Stimulated activated CD4-positive, alpha-beta T cell treated with anti-CD3 and anti-CD28 coated beads, Interleukin-12 subunit alpha, Interleukin-12 subunit beta, amount 100 ng/mL, for 48 hours (primary cell): ENCODE results near the gene ASIC2.

Experiments
- DNase-seq, 3 donors: peaks; one replicate each; pipeline ENCODE4 v3.0.0-alpha.2; 2020; ENCODE audit warnings: low read depth in 2 of 3, low spot score in 1 of 3

ASIC2 gene

DNA sequence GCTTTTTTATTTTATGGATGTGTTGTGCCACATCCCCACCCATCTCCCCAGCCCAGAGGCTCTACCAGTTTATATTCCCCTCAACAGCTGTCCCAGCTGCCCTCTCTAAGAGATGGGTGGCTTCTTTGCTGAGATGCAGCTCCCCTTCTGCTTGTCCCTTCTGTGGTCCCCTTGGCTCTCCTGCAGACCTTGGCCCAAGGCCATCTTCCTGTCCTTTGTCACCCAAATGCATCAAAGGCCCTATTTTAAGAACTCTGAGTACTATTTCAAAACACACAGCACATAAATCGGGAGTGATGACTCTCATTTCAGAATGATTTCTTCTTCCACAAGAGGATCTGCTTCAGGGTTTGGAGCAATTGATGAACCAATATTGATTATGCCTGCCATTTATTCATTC, 216.1 kb downstream of the ASIC2 start:
- no peak for DNase-seq

GRCh38 chr17:33073416-33073815, 219.7 kb downstream of the ASIC2 start:
- no peak for DNase-seq

- no peak for DNase-seq
Observed at GRCh38 chr17:33072421-33073161, 220.5 kb downstream of the ASIC2 start.

- DNase-seq, result no peak
Observed at GRCh38 chr17:33071656-33072055, 221.4 kb downstream of the ASIC2 start.

GRCh38 chr17:33057564-33057963, 235.5 kb downstream of the ASIC2 start:
- DNase-seq, result no peak

DNA sequence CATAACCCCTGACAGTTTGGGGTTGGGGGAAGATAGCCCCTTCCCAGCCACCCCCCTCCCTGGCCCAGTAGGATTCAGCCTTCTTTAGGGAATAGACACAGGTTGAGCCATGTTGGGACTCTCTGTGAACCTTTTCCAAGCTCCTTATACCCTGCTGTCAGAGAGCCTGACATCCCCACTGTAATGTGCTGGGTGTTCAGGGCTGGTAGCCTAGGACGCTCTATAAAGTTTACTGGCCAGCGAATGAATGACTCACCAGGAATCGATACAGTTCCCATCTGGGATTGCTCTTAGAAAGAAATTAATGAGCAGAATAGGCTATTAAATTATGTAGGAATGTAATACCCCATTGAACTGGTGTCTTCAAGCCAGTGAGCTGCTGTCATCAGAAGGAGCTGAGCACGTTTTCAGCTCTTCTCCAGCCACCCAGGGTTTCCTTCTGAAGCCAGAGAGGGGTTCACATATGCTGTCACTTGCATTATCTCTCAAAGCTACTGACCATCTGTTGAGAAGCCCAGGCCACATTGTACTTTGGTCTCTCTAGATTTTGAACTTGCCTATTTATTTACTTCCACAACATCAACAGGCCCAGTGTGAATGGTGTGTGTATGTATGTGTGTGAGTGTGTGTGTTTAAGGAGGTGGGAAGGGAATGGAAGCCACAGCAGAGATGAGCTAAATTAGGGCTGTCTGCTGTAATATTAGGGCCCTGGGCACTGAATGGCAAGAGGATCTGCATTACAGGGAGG, 236.5 kb downstream of the ASIC2 start:
- no peak for DNase-seq

GRCh38 chr17:33055746-33056145, 237.3 kb downstream of the ASIC2 start:
- no peak for DNase-seq

GRCh38 chr17:33055171-33055611, 237.9 kb downstream of the ASIC2 start:
- no peak for DNase-seq

GRCh38 chr17:33054412-33054811, 238.7 kb downstream of the ASIC2 start:
- DNase-seq, result no peak

GRCh38 chr17:33053676-33054075, 239.4 kb downstream of the ASIC2 start:
- no peak for DNase-seq

DNA sequence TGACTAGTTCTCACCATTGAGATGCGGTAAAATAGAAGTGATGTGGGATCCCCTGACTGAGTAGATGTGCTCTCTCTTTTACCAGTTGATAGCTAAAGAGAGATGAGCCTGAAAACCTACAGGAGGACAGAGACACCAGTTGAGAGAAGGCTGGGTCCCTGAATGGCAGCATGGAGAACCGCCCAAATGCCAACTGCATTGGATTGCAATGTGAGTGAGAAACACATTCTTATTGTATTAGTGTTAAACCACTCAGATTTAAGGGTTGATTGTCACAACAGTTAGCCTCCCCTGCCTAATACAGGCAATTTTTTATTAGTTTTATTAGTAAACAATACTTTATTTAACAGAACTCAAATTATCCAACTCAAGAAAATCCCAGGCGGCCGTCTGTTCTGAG, 240.2 kb downstream of the ASIC2 start:
- no peak for DNase-seq

DNA sequence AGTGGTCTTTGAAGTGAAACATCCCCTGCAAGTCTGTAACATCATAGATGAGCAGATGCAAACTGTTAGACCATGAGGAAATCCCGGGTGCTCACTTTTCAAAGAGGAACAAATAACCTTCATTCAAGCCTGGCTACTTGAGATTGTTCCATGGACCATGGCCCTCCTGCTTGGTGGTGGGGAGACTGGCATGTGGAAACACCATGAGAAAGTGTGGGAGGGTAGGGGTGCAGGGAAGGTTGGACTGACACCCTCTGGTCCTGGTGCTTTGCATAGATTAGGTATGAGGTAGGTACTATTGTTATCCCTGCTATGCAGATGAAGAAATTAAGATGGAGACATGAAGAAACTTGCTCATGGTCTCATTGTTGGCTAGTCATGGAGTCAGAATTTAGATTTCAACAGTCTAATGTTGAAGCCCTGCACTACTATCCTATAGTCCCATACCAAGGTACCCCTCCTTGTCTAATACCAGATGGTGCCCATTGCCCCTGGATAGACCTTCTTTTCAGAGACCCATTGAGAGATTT, 242.4 kb downstream of the ASIC2 start:
- DNase-seq, result no peak

DNA sequence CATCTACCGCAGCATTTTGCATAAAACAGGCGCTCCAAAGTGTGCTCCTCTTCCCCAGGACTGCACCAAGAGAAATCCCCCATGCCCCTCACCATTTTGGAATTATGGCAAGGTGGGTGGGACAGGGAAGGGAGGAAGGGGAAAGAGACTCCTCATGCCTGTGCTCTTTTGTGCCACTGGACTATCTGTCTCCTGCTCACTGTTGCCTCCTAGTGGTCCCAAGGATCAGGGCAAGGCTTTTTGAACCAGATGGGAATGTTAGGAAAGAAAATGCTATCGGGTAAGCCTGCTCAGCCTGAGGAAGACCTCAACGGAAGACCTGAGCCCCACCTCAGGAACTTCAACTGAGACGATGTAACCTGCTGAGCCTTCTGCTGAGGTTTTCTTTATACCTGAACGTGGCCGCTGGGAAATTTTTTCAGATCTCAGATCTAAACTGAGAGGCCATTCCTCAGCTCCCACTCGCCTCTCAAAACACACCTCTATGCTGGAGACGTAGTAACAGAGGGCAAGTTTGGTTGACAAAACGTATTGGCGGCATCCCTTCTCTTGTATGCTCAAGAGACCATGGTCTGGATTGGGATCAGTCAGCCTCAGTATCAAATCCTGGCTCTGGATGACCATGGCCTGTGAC, 243.2 kb downstream of the ASIC2 start:
- DNase-seq, result peak; percentile 5 to 25 (median 24)

DNA sequence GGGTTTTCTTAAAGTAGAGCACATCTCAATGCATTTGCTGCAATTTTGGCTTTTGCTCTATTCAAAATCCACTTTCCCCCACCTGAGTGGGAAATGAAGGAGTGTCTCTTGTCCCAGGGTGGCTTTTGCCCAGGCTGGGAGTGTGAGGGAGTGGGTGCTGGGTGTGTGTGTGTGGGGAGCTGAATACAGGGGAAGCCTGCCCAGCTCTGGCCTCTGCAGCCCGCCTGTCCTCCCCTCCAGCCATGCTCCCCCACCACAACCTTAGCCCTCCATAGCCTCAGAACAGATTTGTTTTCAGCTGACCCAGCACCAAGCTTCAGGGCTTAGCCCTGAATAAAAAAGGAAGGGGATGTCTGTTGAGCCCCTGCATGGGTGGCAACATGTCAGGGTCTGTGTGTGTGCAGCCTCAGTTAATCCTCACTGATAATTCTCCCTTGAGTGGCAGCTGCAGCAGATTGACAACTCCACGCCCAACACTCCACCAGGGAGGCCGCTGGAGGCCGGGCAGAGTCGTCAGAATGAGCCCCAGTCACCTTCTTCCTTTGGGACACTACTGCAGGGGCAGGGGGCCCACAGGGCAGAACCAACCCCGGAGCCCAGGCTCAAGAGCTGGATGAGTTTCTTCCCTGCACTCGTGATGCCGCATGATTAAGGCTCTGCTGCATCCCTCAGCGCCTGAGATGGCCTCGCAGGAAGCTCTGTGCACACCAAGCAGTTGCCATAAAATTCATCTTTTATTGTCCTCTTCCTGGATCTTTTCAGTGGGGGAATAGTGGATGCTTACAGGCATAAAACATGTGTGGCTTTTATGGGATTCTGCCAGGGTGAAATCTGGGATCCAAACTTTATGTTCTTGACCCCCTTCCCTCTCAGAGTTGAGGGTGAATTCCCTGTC, 246.5 kb downstream of the ASIC2 start:
- DNase-seq, result no peak

DNA sequence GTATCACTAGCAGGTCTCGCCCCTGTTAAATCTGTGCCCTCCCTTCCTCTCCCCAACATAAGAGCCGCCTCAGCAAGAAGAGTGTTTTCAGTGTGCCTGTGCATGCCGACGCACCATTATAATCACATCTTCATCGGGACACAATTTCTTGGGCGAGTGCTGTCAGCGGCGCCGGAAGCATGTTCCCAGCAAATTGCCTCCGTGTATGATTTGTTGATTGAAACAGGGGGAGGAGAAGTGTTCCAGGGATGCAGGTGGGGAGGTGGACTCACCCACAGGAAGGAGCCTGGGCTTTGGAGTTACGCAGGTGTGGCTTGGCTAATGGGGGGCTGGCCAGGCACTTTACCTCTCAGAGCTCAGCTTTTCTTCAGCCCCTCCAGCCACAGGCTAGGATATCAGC, 247.9 kb downstream of the ASIC2 start:
- no peak for DNase-seq

DNA sequence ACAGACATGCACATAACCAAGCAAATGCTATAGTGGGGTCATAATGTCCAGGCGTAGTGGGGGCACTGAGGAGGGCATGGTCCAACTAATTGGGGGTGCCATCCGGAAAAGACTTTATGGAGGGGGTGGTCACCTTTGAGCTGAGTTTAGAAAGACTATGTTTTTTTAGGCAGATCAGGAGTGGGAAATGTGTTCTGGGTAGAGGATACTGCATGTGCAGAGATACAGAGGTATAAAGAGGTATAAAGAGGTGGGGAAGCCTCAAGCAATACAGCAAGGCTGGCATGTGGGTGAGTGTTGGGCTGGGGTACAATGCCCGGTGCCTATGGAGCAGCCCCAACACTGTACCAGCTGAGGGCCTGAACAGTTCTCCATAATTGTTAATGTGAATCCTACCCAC, 248.3 kb downstream of the ASIC2 start:
- no peak for DNase-seq

DNA sequence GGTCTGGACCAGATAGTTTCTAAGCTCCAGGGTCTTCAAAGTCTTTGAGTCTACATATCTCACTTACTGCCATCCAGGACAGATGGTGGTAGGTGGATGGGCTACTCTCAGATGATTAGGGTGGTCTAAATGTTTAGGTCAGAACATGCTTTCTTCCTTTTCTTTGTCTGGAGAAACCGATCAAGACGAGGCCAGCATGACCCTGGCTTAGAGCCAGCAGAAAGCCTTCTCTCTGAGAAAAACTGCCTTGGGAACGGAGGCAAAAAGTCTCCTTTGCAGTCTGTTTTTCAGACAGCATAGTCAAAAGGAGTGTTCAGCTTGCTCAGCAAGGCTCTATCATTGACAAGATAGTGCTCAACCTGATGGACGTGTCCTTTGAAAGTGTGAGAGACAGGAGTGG, 252.6 kb downstream of the ASIC2 start:
- DNase-seq, result no peak

GRCh38 chr17:33039874-33040273, 253.2 kb downstream of the ASIC2 start:
- DNase-seq, result no peak

GRCh38 chr17:33038740-33039139, 254.4 kb downstream of the ASIC2 start:
- DNase-seq, result peak in 1 of 3 donors; percentile 2

DNA sequence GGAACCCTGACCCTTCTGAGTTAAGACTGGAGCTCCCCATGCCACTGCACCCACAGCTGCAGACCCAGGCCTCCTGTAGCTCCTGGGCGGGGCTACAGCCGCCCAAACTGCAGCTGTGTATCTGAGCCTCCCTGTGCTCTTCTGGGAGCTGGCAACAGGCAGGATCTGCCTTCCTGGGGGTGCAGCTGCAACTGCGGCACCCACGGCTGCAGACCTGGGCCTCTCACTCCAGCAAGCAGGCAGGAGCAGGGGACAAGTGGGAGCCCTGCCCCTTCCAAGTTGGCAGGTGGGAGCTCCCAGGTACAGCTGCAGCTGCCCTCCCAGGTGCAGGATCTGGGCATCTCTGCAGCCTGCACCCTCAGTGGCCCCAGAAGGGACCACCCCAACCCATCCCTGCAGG, 259.9 kb downstream of the ASIC2 start:
- no peak for DNase-seq

- DNase-seq, result no peak
Observed at GRCh38 chr17:33028778-33029177, 264.3 kb downstream of the ASIC2 start.
